Measurements from ENCODE around the gene TRIO. TPM values are rescaled to one million over a fixed set of nuclear protein-coding genes. Genes with fewer than 3 reads are reported as not detected.

The TRIO gene
- total RNA-seq, 1 donor: 410 TPM

DNA sequence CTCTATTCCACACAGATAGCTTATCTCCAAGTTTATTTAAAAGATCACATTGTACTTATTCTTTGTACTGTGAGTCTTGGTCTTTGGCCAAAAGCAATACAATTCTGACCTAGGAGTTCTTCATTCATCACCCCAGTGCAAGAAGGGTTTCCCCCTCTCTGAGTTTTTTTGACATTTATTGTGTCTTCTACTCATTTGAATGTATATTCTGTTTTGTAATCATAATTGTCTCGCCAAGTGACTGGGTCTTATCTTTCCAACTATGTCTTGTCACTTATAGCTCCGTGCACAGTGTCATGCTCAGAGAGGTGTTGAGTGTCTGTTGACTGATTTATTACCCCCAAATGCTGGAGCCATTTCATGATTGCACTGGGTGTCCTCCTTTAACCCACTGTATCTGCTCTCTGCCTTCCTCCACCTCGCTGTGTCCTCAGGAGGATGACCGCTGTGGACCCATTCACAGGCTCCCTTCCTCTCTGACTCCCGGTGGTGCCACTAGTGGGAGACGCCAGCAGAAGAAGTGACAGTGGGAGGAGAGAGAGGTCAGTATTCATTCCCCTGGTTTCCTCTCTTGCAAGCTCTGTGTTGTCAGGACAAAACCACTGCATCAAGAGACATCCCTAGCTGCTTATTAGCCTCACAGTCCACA lies 11.2 kb upstream of the TRIO start:
- DNase-seq (ENCODE audit: low read depth): no peak
- no peak overlapping the region for H3K4me3 ChIP-seq (ENCODE audit: low read depth, low read length)
- TF ChIP-seq, protein P1, sequence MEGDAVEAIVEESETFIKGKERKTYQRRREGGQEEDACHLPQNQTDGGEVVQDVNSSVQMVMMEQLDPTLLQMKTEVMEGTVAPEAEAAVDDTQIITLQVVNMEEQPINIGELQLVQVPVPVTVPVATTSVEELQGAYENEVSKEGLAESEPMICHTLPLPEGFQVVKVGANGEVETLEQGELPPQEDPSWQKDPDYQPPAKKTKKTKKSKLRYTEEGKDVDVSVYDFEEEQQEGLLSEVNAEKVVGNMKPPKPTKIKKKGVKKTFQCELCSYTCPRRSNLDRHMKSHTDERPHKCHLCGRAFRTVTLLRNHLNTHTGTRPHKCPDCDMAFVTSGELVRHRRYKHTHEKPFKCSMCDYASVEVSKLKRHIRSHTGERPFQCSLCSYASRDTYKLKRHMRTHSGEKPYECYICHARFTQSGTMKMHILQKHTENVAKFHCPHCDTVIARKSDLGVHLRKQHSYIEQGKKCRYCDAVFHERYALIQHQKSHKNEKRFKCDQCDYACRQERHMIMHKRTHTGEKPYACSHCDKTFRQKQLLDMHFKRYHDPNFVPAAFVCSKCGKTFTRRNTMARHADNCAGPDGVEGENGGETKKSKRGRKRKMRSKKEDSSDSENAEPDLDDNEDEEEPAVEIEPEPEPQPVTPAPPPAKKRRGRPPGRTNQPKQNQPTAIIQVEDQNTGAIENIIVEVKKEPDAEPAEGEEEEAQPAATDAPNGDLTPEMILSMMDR (IDR thresholded peaks at IDR 0.05; ENCODE audit: insufficient read depth, low read depth, low read length): no peak

DNA sequence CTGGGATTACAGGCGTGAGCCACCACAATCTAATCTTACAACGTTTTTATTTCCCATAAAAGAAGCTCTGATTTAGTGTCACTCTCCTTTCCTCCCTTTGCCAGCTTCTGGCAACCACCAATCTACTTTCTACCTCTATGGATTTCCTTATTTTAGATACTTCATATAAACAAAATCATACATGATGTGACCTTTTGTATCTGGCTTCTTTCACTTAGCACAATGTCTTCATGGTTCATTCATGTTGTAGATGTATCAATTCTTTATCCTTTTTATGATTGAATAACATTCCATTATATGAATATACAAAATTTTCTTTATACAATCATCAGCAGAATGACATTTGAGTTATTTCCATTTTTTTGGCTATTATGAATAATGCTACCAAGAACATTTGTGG lies 9.7 kb upstream of the TRIO start:
- TF ChIP-seq, protein P1 (IDR thresholded peaks at IDR 0.05; ENCODE audit: insufficient read depth, low read depth, low read length): no peak
- no peak for DNase-seq (ENCODE audit: low read depth)
- H3K4me3 ChIP-seq (ENCODE audit: low read depth, low read length): no peak overlapping the region

DNA sequence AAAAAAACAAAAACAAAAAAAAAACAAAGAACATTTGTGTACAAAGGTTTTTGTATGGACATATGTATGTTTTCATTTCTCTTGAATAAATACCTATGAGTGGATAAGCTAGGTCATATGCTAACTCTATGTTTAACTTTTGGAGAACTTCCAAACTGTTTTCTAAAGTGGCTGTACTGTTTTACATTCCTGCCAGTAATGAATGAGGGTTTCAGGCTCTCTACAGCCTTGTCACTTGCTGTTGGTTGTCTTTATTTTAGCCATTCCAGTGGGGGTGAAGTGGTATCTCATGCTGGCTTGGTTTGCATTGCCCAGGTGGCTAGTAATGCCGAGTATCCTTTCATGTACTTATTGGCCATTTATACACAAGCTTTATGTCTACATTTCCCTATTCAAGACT lies 9.1 kb upstream of the TRIO start:
- no peak for DNase-seq (ENCODE audit: low read depth)
- H3K4me3 ChIP-seq (ENCODE audit: low read depth, low read length): no peak overlapping the region
- TF ChIP-seq, protein P1 (IDR thresholded peaks at IDR 0.05; ENCODE audit: insufficient read depth, low read depth, low read length): no peak

DNA sequence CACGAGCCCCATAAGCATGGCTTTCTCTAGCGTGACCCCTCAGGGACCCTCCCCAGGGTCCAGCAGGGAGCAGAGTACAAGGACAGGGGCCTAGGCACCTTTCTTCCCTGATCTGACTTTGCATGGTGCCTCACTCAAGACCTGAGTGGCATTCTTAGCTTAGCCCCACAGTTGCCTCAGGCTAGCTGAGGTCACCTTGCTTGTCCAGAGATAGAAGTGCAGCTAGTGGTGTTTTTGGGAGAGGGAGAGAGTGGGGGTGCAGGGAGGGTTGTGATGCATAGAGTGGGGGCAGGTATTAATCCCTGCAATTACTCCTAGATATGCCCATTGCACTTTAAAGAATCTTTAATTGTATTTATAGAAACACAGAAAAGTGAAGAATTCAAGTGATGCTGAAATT lies 8.4 kb upstream of the TRIO start:
- no peak overlapping the region for H3K4me3 ChIP-seq (ENCODE audit: low read depth, low read length)
- no peak for DNase-seq (ENCODE audit: low read depth)
- TF ChIP-seq, protein P1 (IDR thresholded peaks at IDR 0.05; ENCODE audit: insufficient read depth, low read depth, low read length): no peak

DNA sequence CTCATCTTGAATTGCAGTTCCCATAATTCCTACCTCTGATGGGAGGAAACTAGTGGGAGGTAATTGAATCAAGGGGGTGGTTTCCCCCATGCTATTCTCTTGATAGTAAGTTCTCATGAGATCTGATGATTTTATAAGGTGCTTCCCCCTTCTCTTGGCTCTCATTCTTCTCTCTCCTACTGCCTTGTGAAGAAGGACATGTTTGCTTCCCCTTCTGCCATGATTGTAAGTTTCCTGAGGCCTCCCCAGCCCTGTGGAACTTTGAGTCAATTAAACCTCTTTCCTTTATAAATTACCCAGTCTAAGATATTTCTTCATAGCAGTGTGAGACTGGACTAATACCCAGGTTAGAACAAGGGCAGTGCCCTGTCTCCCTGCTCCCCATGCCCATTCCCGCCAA lies 7.5 kb upstream of the TRIO start:
- TF ChIP-seq, protein P1 (IDR thresholded peaks at IDR 0.05; ENCODE audit: insufficient read depth, low read depth, low read length): no peak
- H3K4me3 ChIP-seq (ENCODE audit: low read depth, low read length): no peak overlapping the region

DNA sequence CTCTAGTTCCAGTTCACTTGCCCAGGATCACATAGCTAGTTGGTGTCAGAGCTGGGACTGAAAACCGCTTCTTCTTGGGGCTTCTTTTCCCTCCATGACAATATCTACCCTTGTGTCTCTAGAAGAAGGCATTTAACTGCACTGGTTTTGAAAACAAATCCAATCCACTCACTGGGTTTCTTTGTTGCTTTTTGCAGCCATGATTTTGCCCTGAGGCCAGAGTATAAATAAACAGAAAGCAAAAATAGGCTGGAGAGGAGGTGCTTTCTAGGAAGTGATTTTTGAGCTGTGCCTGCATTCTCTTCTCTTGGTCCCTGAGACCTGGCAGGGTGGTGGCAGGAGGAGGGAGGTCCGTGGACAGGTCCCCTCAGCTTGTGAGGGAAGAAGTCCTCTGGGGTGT lies 6.9 kb upstream of the TRIO start:
- TF ChIP-seq, protein P1 (IDR thresholded peaks at IDR 0.05; ENCODE audit: insufficient read depth, low read depth, low read length): no peak
- H3K4me3 ChIP-seq (ENCODE audit: low read depth, low read length): no peak overlapping the region
- DNase-seq (ENCODE audit: low read depth): peak; percentile 30

More for the DNA sequence above, 7.5 kb upstream of the TRIO start:
- DNase-seq (ENCODE audit: low read depth): no peak
